ENCODE measurements around the gene RD3L. TPM values are rescaled to one million over a fixed set of nuclear protein-coding genes. Genes with fewer than 3 reads are reported as not detected.

RD3L gene
- total RNA-seq, 1 experiment from 2014 or later, result not detected

DNA sequence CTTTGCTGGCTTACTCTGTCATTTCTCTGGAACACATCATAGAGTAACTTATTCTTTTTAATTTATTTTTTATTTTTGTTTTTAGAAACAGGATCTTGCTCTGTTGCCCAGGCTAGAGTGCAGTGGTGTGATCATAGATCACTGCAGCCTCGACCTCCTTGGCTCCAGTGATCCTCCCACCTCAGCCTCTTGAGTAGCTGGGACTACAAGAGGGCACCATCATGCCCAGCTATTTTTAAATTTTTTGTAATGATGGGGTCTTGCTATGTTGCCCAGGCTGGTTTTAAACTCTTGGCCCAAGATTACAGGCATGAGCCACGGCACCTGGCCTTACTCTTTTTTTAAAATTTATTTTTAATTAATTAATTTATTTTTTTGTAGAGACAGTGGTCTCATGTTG lies 32.2 kb upstream of the RD3L start:
- no peak for DNase-seq
- Histone ChIP-seq H3K79me1 (ENCODE audit: insufficient read depth, low read depth, low read length, poor library complexity, severe bottlenecking) (no peaks in the 10 kb centered on the region), H3K4me1 (ENCODE audit: insufficient read depth, low read length) (no peaks in the 10 kb centered on the region), H3K9ac (ENCODE audit: extremely low read depth, insufficient read length, low read length) (no peak overlapping the region), H2AK5ac (ENCODE audit: insufficient read length, low read length) (no peak overlapping the region), H3K18ac (ENCODE audit: insufficient read length, low read depth, low read length) (no peak overlapping the region), H3K23me2 (ENCODE audit: insufficient read length, low read depth, low read length, poor library complexity, severe bottlenecking) (no peaks in the 10 kb centered on the region), H4K20me1 (ENCODE audit: control insufficient read depth, insufficient read depth, insufficient read length) (no peaks in the 10 kb centered on the region), H3K9me3 (ENCODE audit: control insufficient read depth, low read depth, low read length) (no peaks in the 10 kb centered on the region), H2BK12ac (ENCODE audit: insufficient read length, low read depth, low read length) (no peak overlapping the region), H4K8ac (replicated peaks; ENCODE audit: insufficient read length, low read depth, low read length) (no peak overlapping the region), H3K14ac (ENCODE audit: insufficient read depth, low read length) (no peak overlapping the region), H3K4ac (ENCODE audit: low read depth, low read length) (no peak overlapping the region), H3K4me2 (ENCODE audit: insufficient read depth, insufficient read length, low read length) (no peak overlapping the region), H2BK5ac (ENCODE audit: insufficient read length, low read length) (no peak overlapping the region), H3T11ph (ENCODE audit: low read length) (no peak overlapping the region), H4K91ac (ENCODE audit: insufficient read length, low read depth, low read length) (no peak overlapping the region), H3K56ac (ENCODE audit: insufficient read length, low read depth, low read length) (no peak overlapping the region), H2BK120ac (ENCODE audit: low read depth, low read length, poor library complexity, severe bottlenecking) (no peak overlapping the region), H3K27me3 (ENCODE audit: insufficient read depth, low read length) (no peaks in the 10 kb centered on the region), H2AFZ (ENCODE audit: low read length) (no peak overlapping the region), H2BK15ac (ENCODE audit: low read depth, low read length) (no peak overlapping the region), H3K23ac (ENCODE audit: insufficient read length, low read depth, low read length) (no peak overlapping the region), H2BK20ac (ENCODE audit: low read depth, low read length, poor library complexity, severe bottlenecking) (no peak overlapping the region), H4K5ac (ENCODE audit: insufficient read length, low read depth, low read length) (no peak overlapping the region), H3K27ac (ENCODE audit: insufficient read length, low read depth, low read length) (no peak overlapping the region), H3K79me2 (ENCODE audit: insufficient read depth, low read length) (no peaks in the 10 kb centered on the region)
- TF ChIP-seq, protein P1, sequence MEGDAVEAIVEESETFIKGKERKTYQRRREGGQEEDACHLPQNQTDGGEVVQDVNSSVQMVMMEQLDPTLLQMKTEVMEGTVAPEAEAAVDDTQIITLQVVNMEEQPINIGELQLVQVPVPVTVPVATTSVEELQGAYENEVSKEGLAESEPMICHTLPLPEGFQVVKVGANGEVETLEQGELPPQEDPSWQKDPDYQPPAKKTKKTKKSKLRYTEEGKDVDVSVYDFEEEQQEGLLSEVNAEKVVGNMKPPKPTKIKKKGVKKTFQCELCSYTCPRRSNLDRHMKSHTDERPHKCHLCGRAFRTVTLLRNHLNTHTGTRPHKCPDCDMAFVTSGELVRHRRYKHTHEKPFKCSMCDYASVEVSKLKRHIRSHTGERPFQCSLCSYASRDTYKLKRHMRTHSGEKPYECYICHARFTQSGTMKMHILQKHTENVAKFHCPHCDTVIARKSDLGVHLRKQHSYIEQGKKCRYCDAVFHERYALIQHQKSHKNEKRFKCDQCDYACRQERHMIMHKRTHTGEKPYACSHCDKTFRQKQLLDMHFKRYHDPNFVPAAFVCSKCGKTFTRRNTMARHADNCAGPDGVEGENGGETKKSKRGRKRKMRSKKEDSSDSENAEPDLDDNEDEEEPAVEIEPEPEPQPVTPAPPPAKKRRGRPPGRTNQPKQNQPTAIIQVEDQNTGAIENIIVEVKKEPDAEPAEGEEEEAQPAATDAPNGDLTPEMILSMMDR (conservative IDR thresholded peaks at IDR 0.05), result no peak
- Mint-ChIP-seq H3K27ac (no peak overlapping the region), H3K4me1 (peaks cover 4 to 5% of the 10 kb centered on the region in 2 experiments; a peak in 2 of 4 replicates), H3K27me3 (ENCODE audit: low read depth) (peaks cover 1% of the 10 kb centered on the region; the same call in 1 of the 2 replicates), H3K36me3 (ENCODE audit: insufficient read depth in 1 of 3, low read depth in 3 of 3) (peaks cover 0 to 5% (median 0%) of the 10 kb centered on the region in 3 experiments; a peak in 2 of 7 replicates), H3K4me3 (no peak overlapping the region), H3K9me3 (peaks cover 3 to 13% of the 10 kb centered on the region in 2 experiments)
- no CpG with 5 or more reads among the region's 2 CpGs for WGBS (ENCODE audit: extremely low coverage, insufficient read length, low lambda C conversion rate)

All from H9 (cell line).